ENCODE data around the gene SMCO2. TPM values are rescaled to one million over a fixed set of nuclear protein-coding genes. Genes with fewer than 3 reads are reported as not detected.

SMCO2 gene
- total and polyA plus RNA-seq, 2 of the 4 experiments (the other 2 are of a cell fraction): 0.19 TPM; not detected in 1

DNA sequence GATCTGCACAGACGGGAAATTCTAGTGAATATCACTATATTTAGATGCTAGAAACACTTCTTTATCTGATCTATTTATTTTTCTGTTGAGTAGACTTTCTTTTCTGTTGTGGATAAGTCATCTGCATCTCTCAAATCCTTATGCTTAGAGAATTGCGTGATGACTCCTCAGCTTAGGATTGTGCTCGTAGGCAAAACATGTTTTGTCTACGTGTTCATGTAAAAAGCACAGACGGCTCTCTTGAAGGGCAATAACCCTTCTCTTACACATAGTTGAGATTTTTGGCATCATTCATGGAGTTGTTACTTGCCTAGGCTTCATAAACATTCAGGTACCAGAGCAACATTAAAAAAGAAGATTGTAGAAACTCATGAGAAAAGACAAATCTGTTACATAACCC, 96.1 kb downstream of the SMCO2 start:
- in situ Hi-C loops (cut with MboI; ENCODE audit: low sequenced_read_pairs) (no loop called here), dilution Hi-C loops (cut with HindIII; ENCODE audit: low sequenced_read_pairs, unreplicated experiment) (no loop called here), intact Hi-C loops (cut with micrococcal nuclease) (loop anchor here (2.0 kb wide), 1 partner anchor 18 kb away; the partner anchor contains the start of gene PPFIBP1)
- Histone ChIP-seq H2AK5ac (ENCODE audit: low read depth, low read length) (no peak overlapping the region), H4K5ac (ENCODE audit: low read depth, low read length) (no peak overlapping the region), H3K27ac (ENCODE audit: insufficient read depth, low read length) (peak overlapping the region; percentile 8; the same call in 1 of the 2 replicates), H2BK120ac (ENCODE audit: low read depth, low read length) (no peak overlapping the region), H3K36me3 (ENCODE audit: control insufficient read depth, insufficient read depth, low read length) (no peaks in the 10 kb centered on the region), H4K8ac (ENCODE audit: low read depth in 2 of 2, low read length in 2 of 2) (no peak overlapping the region), H4K91ac (ENCODE audit: insufficient read depth, low read depth, low read length) (no peak overlapping the region), H3K4me1 (ENCODE audit: control insufficient read depth, insufficient read depth, low read length) (peaks cover 18% of the 10 kb centered on the region), H3K9ac (ENCODE audit: low read depth, low read length) (no peak overlapping the region), H4K20me1 (ENCODE audit: insufficient read depth, low read length) (peaks cover 31% of the 10 kb centered on the region; the same call in 1 of the 2 replicates), H3K14ac (replicated peaks; ENCODE audit: low read depth, low read length) (no peak overlapping the region), H3K4ac (ENCODE audit: low read depth, low read length) (no peak overlapping the region), H3K4me2 (ENCODE audit: low read depth, low read length) (peak overlapping the region; percentile 84), H3K23ac (ENCODE audit: low read depth, low read length) (no peak overlapping the region), H2BK5ac (ENCODE audit: low read depth, low read length, poor library complexity, severe bottlenecking) (peak overlapping the region; percentile 96), H3K9me1 (ENCODE audit: insufficient read depth, low read length) (peaks cover 31% of the 10 kb centered on the region), H2BK15ac (ENCODE audit: low read depth, low read length) (no peak overlapping the region), H2AFZ (replicated peaks; ENCODE audit: low read length, poor library complexity) (no peak overlapping the region), H3K18ac (ENCODE audit: low read depth, low read length) (peak overlapping the region; percentile 4; the same call in 1 of the 2 replicates), H3K56ac (ENCODE audit: extremely low read depth, insufficient read depth, low read length) (no peak overlapping the region), H3K9me3 (ENCODE audit: control insufficient read depth, insufficient read depth, low read length) (no peaks in the 10 kb centered on the region), H2BK20ac (ENCODE audit: low read depth, low read length) (no peak overlapping the region), H3K4me3 (ENCODE audit: insufficient read depth, low read depth, low read length) (no peak overlapping the region), H3K79me1 (ENCODE audit: low read depth in 1 of 2, low read length in 2 of 2) (peaks cover 26 to 81% of the 10 kb centered on the region in 2 experiments), H2AK9ac (replicated peaks; ENCODE audit: low read depth, low read length, poor library complexity) (no peak overlapping the region), H3K27me3 (ENCODE audit: control insufficient read depth, insufficient read depth, low read length) (no peaks in the 10 kb centered on the region)
- DNase-seq (peak; percentile 97), ATAC-seq (ENCODE audit: low read depth) (peak; percentile 96)
- TF ChIP-seq BHLHE40 (IDR thresholded peaks at IDR 0.05; ENCODE audit: low read depth, low read length) (peak; percentile 21; the same call in 1 of the 2 replicates), RFX5 (IDR thresholded peaks at IDR 0.05; ENCODE audit: low read depth, low read length) (no peak), MAFK (IDR thresholded peaks at IDR 0.05; ENCODE audit: low read depth, low read length) (peak; percentile 92), POLR2A (IDR thresholded peaks at IDR 0.05; ENCODE audit: low read depth, low read length) (no peak), MAZ (IDR thresholded peaks at IDR 0.05; ENCODE audit: borderline replicate concordance, low read depth, low read length) (no peak), CEBPB (IDR thresholded peaks at IDR 0.05; ENCODE audit: low read depth, low read length) (peak; percentile 29; the same call in 1 of the 2 replicates), RCOR1 (IDR thresholded peaks at IDR 0.05; ENCODE audit: insufficient replicate concordance, low read length) (peak; percentile 52), SMC3 (IDR thresholded peaks at IDR 0.05; ENCODE audit: low read depth, low read length) (no peak), CHD1 (IDR thresholded peaks at IDR 0.05; ENCODE audit: low read depth, low read length) (no peak), RAD21 (IDR thresholded peaks at IDR 0.05; ENCODE audit: low read length) (no peak), MXI1 (IDR thresholded peaks at IDR 0.05; ENCODE audit: borderline replicate concordance, low read depth, low read length) (no peak), FOS (IDR thresholded peaks at IDR 0.05; ENCODE audit: low read depth, low read length) (peak; percentile 55; the same call in 1 of the 2 replicates), NFE2L2 (IDR thresholded peaks at IDR 0.05; ENCODE audit: low read depth, low read length) (peak; percentile 10; the same call in 1 of the 2 replicates)
- TF ChIP-seq, protein P1, sequence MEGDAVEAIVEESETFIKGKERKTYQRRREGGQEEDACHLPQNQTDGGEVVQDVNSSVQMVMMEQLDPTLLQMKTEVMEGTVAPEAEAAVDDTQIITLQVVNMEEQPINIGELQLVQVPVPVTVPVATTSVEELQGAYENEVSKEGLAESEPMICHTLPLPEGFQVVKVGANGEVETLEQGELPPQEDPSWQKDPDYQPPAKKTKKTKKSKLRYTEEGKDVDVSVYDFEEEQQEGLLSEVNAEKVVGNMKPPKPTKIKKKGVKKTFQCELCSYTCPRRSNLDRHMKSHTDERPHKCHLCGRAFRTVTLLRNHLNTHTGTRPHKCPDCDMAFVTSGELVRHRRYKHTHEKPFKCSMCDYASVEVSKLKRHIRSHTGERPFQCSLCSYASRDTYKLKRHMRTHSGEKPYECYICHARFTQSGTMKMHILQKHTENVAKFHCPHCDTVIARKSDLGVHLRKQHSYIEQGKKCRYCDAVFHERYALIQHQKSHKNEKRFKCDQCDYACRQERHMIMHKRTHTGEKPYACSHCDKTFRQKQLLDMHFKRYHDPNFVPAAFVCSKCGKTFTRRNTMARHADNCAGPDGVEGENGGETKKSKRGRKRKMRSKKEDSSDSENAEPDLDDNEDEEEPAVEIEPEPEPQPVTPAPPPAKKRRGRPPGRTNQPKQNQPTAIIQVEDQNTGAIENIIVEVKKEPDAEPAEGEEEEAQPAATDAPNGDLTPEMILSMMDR (conservative IDR thresholded peaks at IDR 0.05; ENCODE audit: low read depth, low read length): no peak
- TF ChIP-seq, protein P2, sequence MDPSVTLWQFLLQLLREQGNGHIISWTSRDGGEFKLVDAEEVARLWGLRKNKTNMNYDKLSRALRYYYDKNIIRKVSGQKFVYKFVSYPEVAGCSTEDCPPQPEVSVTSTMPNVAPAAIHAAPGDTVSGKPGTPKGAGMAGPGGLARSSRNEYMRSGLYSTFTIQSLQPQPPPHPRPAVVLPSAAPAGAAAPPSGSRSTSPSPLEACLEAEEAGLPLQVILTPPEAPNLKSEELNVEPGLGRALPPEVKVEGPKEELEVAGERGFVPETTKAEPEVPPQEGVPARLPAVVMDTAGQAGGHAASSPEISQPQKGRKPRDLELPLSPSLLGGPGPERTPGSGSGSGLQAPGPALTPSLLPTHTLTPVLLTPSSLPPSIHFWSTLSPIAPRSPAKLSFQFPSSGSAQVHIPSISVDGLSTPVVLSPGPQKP (IDR thresholded peaks at IDR 0.05; ENCODE audit: borderline replicate concordance, low read depth, low read length): no peak
- TF ChIP-seq, protein P3, sequence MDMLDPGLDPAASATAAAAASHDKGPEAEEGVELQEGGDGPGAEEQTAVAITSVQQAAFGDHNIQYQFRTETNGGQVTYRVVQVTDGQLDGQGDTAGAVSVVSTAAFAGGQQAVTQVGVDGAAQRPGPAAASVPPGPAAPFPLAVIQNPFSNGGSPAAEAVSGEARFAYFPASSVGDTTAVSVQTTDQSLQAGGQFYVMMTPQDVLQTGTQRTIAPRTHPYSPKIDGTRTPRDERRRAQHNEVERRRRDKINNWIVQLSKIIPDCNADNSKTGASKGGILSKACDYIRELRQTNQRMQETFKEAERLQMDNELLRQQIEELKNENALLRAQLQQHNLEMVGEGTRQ (IDR thresholded peaks at IDR 0.05; ENCODE audit: low read depth, low read length): no peak
- ChIA-PET CTCF (no interaction called here), POLR2A (ENCODE audit: unreplicated experiment) (no interaction called here)
- 0% methylated on average over 1 of the region's 5 CpGs; no CpG with 5 or more reads in 1 of the 2 experiments for WGBS, 2 experiments (ENCODE audit: extremely low coverage in 2 of 2, insufficient read length in 1 of 2)
- no TSS peak for BruUV-seq (replicated peaks)
